ENCODE results near the gene TFPT.

TFPT gene

DNA sequence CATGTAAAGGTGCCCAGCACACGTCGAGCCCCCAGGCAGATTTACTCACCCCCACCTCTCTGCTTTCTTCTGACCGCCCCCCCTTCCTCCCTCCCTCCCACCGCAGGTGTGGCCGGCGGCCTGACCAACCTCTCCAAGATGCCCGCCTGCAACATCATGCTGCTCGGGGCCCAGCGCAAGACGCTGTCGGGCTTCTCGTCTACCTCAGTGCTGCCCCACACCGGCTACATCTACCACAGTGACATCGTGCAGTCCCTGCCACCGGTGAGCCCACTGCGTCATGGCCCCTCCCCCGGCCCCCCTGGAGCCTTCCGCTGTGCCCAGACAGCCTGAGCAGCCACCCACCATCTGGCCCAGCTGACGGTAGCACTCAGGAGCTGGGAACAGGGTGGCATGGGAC, 8.9 kb upstream of the TFPT start:
- Histone ChIP-seq H3K4me3 (ENCODE audit: low read depth in 1 of 2, low read length in 2 of 2) (no peak overlapping the region), H3K27ac (ENCODE audit: low read depth, low read length) (no peak overlapping the region), H3K4me1 (ENCODE audit: control insufficient read depth in 1 of 2, insufficient read depth in 2 of 2, low read length in 2 of 2) (no peaks in the 10 kb centered on the region), H3K9ac (ENCODE audit: low read depth in 1 of 2, low read length in 2 of 2) (no peak overlapping the region), H3K36me3 (ENCODE audit: control insufficient read depth in 1 of 2, insufficient read depth in 2 of 2, low read length in 2 of 2) (peaks cover 53 to 83% of the 10 kb centered on the region in 2 donors), H3K27me3 (ENCODE audit: control insufficient read depth in 1 of 2, insufficient read depth in 2 of 2, low read length in 2 of 2) (no peaks in the 10 kb centered on the region), H3K9me3 (ENCODE audit: control insufficient read depth in 1 of 2, low read length in 2 of 2) (no peaks in the 10 kb centered on the region)

DNA sequence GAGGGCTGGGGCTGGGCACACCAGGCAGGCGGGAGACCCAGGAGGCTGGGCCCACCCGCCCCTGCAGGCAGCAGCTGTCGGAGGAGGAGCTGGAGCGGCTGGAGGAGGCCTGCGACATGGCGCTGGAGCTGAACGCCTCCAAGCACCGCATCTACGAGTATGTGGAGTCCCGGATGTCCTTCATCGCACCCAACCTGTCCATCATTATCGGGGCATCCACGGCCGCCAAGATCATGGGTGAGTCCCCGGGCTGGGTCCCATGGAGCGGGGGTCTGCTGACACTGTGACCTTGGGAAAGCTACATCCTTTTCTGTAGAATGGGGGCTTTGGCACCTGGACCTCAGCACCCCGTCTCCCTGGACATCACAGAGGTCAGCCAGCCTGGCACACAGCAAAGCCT, 8.2 kb upstream of the TFPT start:
- Histone ChIP-seq H3K9me3 (ENCODE audit: control insufficient read depth in 1 of 2, low read length in 2 of 2) (no peaks in the 10 kb centered on the region), H3K36me3 (ENCODE audit: control insufficient read depth in 1 of 2, insufficient read depth in 2 of 2, low read length in 2 of 2) (peaks cover 51 to 81% of the 10 kb centered on the region in 2 donors), H3K27ac (ENCODE audit: low read depth, low read length) (no peak overlapping the region), H3K4me1 (ENCODE audit: control insufficient read depth in 1 of 2, insufficient read depth in 2 of 2, low read length in 2 of 2) (no peaks in the 10 kb centered on the region), H3K9ac (ENCODE audit: low read depth in 1 of 2, low read length in 2 of 2) (no peak overlapping the region), H3K4me3 (ENCODE audit: low read depth in 1 of 2, low read length in 2 of 2) (no peak overlapping the region), H3K27me3 (ENCODE audit: control insufficient read depth in 1 of 2, insufficient read depth in 2 of 2, low read length in 2 of 2) (no peaks in the 10 kb centered on the region)

DNA sequence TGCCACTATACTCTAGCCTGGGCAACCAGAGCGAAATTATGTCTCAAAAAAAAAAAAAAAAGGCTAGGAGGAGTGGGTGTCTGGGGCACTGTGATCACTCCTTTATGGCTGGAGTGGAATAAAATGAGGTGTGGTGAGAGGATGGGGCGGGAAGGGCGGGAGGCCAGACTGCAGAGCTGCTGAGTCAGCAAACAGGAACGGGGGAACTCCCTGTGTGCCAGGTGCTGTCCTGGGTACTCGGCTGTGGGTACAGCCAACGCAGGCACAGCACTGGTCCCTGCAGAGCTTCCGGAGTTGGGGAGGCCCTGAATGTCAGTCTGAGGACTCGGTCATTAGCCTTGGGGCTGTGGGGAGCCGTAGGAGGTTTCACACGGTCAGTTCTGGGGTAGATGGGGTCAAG, 5.8 kb upstream of the TFPT start:
- Histone ChIP-seq H3K27ac (ENCODE audit: low read depth, low read length) (no peak overlapping the region), H3K4me1 (ENCODE audit: control insufficient read depth in 1 of 2, insufficient read depth in 2 of 2, low read length in 2 of 2) (peaks cover 0 to 6% of the 10 kb centered on the region in 2 donors), H3K36me3 (ENCODE audit: control insufficient read depth in 1 of 2, insufficient read depth in 2 of 2, low read length in 2 of 2) (peaks cover 44 to 74% of the 10 kb centered on the region in 2 donors), H3K4me3 (ENCODE audit: low read depth in 1 of 2, low read length in 2 of 2) (no peak overlapping the region), H3K9me3 (ENCODE audit: control insufficient read depth in 1 of 2, low read length in 2 of 2) (no peaks in the 10 kb centered on the region), H3K27me3 (ENCODE audit: control insufficient read depth in 1 of 2, insufficient read depth in 2 of 2, low read length in 2 of 2) (no peaks in the 10 kb centered on the region), H3K9ac (ENCODE audit: low read depth in 1 of 2, low read length in 2 of 2) (no peak overlapping the region)

- H3K4me1 ChIP-seq (ENCODE audit: control insufficient read depth in 1 of 2, insufficient read depth in 2 of 2, low read length in 2 of 2): peaks cover 8 to 19% of the 10 kb centered on the region in 2 donors
- H3K27ac ChIP-seq (ENCODE audit: low read depth, low read length): no peak overlapping the region
These were observed 933 bp downstream of the TFPT start for GRCh38 chr19:54114340-54115108.

DNA sequence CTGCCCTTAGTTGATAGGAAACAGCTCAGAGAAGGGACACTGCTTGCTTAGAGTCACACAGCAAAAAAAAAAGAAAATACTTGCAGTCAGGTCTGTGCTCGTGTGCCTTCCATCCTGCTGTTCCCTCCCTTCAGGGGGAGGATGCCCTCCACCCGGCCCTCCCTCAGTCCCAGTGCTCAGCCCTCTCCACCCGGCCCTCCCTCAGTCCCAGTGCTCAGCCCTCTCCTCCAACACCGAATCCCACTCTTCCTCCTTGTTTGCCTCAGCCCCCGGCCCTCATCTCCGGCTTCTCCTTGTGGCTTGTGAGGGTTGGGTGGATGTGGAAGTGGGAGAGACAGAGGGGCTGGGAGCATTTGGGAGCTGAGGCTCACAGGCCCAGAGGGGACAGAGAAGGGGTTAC, 5.8 kb downstream of the TFPT start:
- peaks cover 17 to 54% of the 10 kb centered on the region in 2 donors for H3K36me3 ChIP-seq (ENCODE audit: control insufficient read depth in 1 of 2, insufficient read depth in 2 of 2, low read length in 2 of 2)
- H3K9ac ChIP-seq (ENCODE audit: low read depth in 1 of 2, low read length in 2 of 2): no peak overlapping the region
- H3K4me1 ChIP-seq (ENCODE audit: control insufficient read depth in 1 of 2, insufficient read depth in 2 of 2, low read length in 2 of 2): peaks cover 7 to 9% of the 10 kb centered on the region in 2 donors
- H3K9me3 ChIP-seq (ENCODE audit: control insufficient read depth in 1 of 2, low read length in 2 of 2): no peaks in the 10 kb centered on the region
- no peak overlapping the region for H3K4me3 ChIP-seq (ENCODE audit: low read depth in 1 of 2, low read length in 2 of 2)
- no peak overlapping the region for H3K27ac ChIP-seq (ENCODE audit: low read depth, low read length)
- H3K27me3 ChIP-seq (ENCODE audit: control insufficient read depth in 1 of 2, insufficient read depth in 2 of 2, low read length in 2 of 2): no peaks in the 10 kb centered on the region

More at GRCh38 chr19:54114340-54115108, 933 bp downstream of the TFPT start:
- Histone ChIP-seq H3K27me3 (ENCODE audit: control insufficient read depth in 1 of 2, insufficient read depth in 2 of 2, low read length in 2 of 2) (no peaks in the 10 kb centered on the region), H3K36me3 (ENCODE audit: control insufficient read depth in 1 of 2, insufficient read depth in 2 of 2, low read length in 2 of 2) (peaks cover under 1 to 30% of the 10 kb centered on the region in 2 donors), H3K9ac (ENCODE audit: low read depth in 1 of 2, low read length in 2 of 2) (peak overlapping the region; percentile 61 to 71), H3K4me3 (ENCODE audit: low read depth in 1 of 2, low read length in 2 of 2) (peak overlapping the region; percentile 84 to 95), H3K9me3 (ENCODE audit: control insufficient read depth in 1 of 2, low read length in 2 of 2) (no peaks in the 10 kb centered on the region)

- Histone ChIP-seq H3K9ac (ENCODE audit: low read depth in 1 of 2, low read length in 2 of 2) (no peak overlapping the region), H3K4me3 (ENCODE audit: low read depth in 1 of 2, low read length in 2 of 2) (no peak overlapping the region), H3K4me1 (ENCODE audit: control insufficient read depth in 1 of 2, insufficient read depth in 2 of 2, low read length in 2 of 2) (peaks cover under 1 to 2% of the 10 kb centered on the region in 2 donors), H3K27me3 (ENCODE audit: control insufficient read depth in 1 of 2, insufficient read depth in 2 of 2, low read length in 2 of 2) (no peaks in the 10 kb centered on the region), H3K9me3 (ENCODE audit: control insufficient read depth in 1 of 2, low read length in 2 of 2) (no peaks in the 10 kb centered on the region), H3K27ac (ENCODE audit: low read depth, low read length) (no peak overlapping the region), H3K36me3 (ENCODE audit: control insufficient read depth in 1 of 2, insufficient read depth in 2 of 2, low read length in 2 of 2) (peaks cover 17 to 54% of the 10 kb centered on the region in 2 donors)
These were observed 7.0 kb downstream of the TFPT start for GRCh38 chr19:54108496-54108895.

- no peak overlapping the region for H3K27ac ChIP-seq (ENCODE audit: low read depth, low read length)
- H3K9me3 ChIP-seq (ENCODE audit: control insufficient read depth in 1 of 2, low read length in 2 of 2): no peaks in the 10 kb centered on the region
- H3K36me3 ChIP-seq (ENCODE audit: control insufficient read depth in 1 of 2, insufficient read depth in 2 of 2, low read length in 2 of 2): peaks cover 17 to 54% of the 10 kb centered on the region in 2 donors
- peaks cover 4 to 8% of the 10 kb centered on the region in 2 donors for H3K4me1 ChIP-seq (ENCODE audit: control insufficient read depth in 1 of 2, insufficient read depth in 2 of 2, low read length in 2 of 2)
- H3K27me3 ChIP-seq (ENCODE audit: control insufficient read depth in 1 of 2, insufficient read depth in 2 of 2, low read length in 2 of 2): no peaks in the 10 kb centered on the region
- H3K4me3 ChIP-seq (ENCODE audit: low read depth in 1 of 2, low read length in 2 of 2): no peak overlapping the region
- H3K9ac ChIP-seq (ENCODE audit: low read depth in 1 of 2, low read length in 2 of 2): no peak overlapping the region
These were observed 7.5 kb downstream of the TFPT start for GRCh38 chr19:54107876-54108490.

GRCh38 chr19:54106716-54107115, 8.7 kb downstream of the TFPT start:
- Histone ChIP-seq H3K9ac (ENCODE audit: low read depth in 1 of 2, low read length in 2 of 2) (no peak overlapping the region), H3K36me3 (ENCODE audit: control insufficient read depth in 1 of 2, insufficient read depth in 2 of 2, low read length in 2 of 2) (peaks cover 17 to 54% of the 10 kb centered on the region in 2 donors), H3K4me1 (ENCODE audit: control insufficient read depth in 1 of 2, insufficient read depth in 2 of 2, low read length in 2 of 2) (peaks cover 4 to 8% of the 10 kb centered on the region in 2 donors), H3K27me3 (ENCODE audit: control insufficient read depth in 1 of 2, insufficient read depth in 2 of 2, low read length in 2 of 2) (no peaks in the 10 kb centered on the region), H3K27ac (ENCODE audit: low read depth, low read length) (no peak overlapping the region), H3K9me3 (ENCODE audit: control insufficient read depth in 1 of 2, low read length in 2 of 2) (no peaks in the 10 kb centered on the region), H3K4me3 (ENCODE audit: low read depth in 1 of 2, low read length in 2 of 2) (no peak overlapping the region)

- H3K9ac ChIP-seq (ENCODE audit: low read depth in 1 of 2, low read length in 2 of 2): no peak overlapping the region
- H3K36me3 ChIP-seq (ENCODE audit: control insufficient read depth in 1 of 2, insufficient read depth in 2 of 2, low read length in 2 of 2): peaks cover 17 to 51% of the 10 kb centered on the region in 2 donors
- H3K4me3 ChIP-seq (ENCODE audit: low read depth in 1 of 2, low read length in 2 of 2): no peak overlapping the region
- H3K9me3 ChIP-seq (ENCODE audit: control insufficient read depth in 1 of 2, low read length in 2 of 2): no peaks in the 10 kb centered on the region
- H3K4me1 ChIP-seq (ENCODE audit: control insufficient read depth in 1 of 2, insufficient read depth in 2 of 2, low read length in 2 of 2): peaks cover 4 to 8% of the 10 kb centered on the region in 2 donors
- H3K27me3 ChIP-seq (ENCODE audit: control insufficient read depth in 1 of 2, insufficient read depth in 2 of 2, low read length in 2 of 2): no peaks in the 10 kb centered on the region
- no peak overlapping the region for H3K27ac ChIP-seq (ENCODE audit: low read depth, low read length)
These were observed 9.7 kb downstream of the TFPT start for GRCh38 chr19:54105796-54106195.

GRCh38 chr19:54104998-54105715, 10.3 kb downstream of the TFPT start:
- peaks cover 4 to 8% of the 10 kb centered on the region in 2 donors for H3K4me1 ChIP-seq (ENCODE audit: control insufficient read depth in 1 of 2, insufficient read depth in 2 of 2, low read length in 2 of 2)
- no peaks in the 10 kb centered on the region for H3K27me3 ChIP-seq (ENCODE audit: control insufficient read depth in 1 of 2, insufficient read depth in 2 of 2, low read length in 2 of 2)
- peaks cover 17 to 45% of the 10 kb centered on the region in 2 donors for H3K36me3 ChIP-seq (ENCODE audit: control insufficient read depth in 1 of 2, insufficient read depth in 2 of 2, low read length in 2 of 2)
- H3K27ac ChIP-seq (ENCODE audit: low read depth, low read length): no peak overlapping the region
- H3K4me3 ChIP-seq (ENCODE audit: low read depth in 1 of 2, low read length in 2 of 2): no peak overlapping the region
- H3K9ac ChIP-seq (ENCODE audit: low read depth in 1 of 2, low read length in 2 of 2): no peak overlapping the region
- H3K9me3 ChIP-seq (ENCODE audit: control insufficient read depth in 1 of 2, low read length in 2 of 2): no peaks in the 10 kb centered on the region

All from duodenal mucosa (tissue), 2 donors.